Activated B cell treated with CpG ODN at 0.5 μM for 24 hours (primary cell): Measurements from ENCODE around the gene PRKCE. TPM values are rescaled to one million over a fixed set of nuclear protein-coding genes. Genes with fewer than 3 reads are reported as not detected.

Source experiments
- ATAC-seq: fragments of 200-7000 bp; cut with Tn5 transposase; one replicate; pipeline ENCODE4 v1.10.0; 2021; ENCODE audit warnings: low read depth, mild to moderate bottlenecking, moderate library complexity
- CTCF ChIA-PET: fragments of 350-600 bp; sonication (Branson Sonifier 250); formaldehyde crosslinking; loops from one replicate; lab custom pipeline; 2021; ENCODE audit warnings: antibody characterized with exemption; lab: Charles Lee
- POLR2A ChIA-PET: fragments of 350-600 bp; sonication (Branson Sonifier 250); formaldehyde crosslinking; loops from one replicate; lab custom pipeline; 2021; ENCODE audit warnings: antibody characterized with exemption; lab: Charles Lee
- DNase-seq: peaks from one replicate; pipeline ENCODE4 v3.0.0; 2022
- H3K27ac Mint-ChIP-seq: one replicate; pipeline ENCODE4 v1.8.0; 2020; ENCODE audit warnings: mixed read lengths
- H3K27me3 Mint-ChIP-seq: one replicate; pipeline ENCODE4 v1.8.0; 2021; ENCODE audit warnings: mixed read lengths
- H3K36me3 Mint-ChIP-seq: one replicate; pipeline ENCODE4 v1.8.0; 2021; ENCODE audit warnings: low read depth, mixed read lengths
- H3K4me1 Mint-ChIP-seq: one replicate; pipeline ENCODE4 v1.8.0; 2021; ENCODE audit warnings: mixed read lengths
- H3K4me3 Mint-ChIP-seq: one replicate; pipeline ENCODE4 v1.8.0; 2020; ENCODE audit warnings: mild to moderate bottlenecking, mixed read lengths
- H3K9me3 Mint-ChIP-seq: one replicate; pipeline ENCODE4 v1.8.0; 2020; ENCODE audit warnings: mixed read lengths
- intact Hi-C: fragments of 100-400 bp; cut with micrococcal nuclease; formaldehyde crosslinking; loops from one replicate; pipeline ENCODE4 v1.15.1; 2024
- total RNA-seq: library from RNA; stranded (reverse); gene quantifications from 2 replicates; pipeline ENCODE4 v1.2.3, GENCODE V29; 2022
- TF ChIP-seq, protein P1 (sequence below): fragments of 200-600 bp; IDR thresholded peaks from one replicate; pipeline ENCODE4 v1.8.0; 2022; ENCODE audit warnings: antibody characterized with exemption, mild to moderate bottlenecking

Gene PRKCE
- total RNA-seq, 1 donor from 2014 or later, result 53.8 TPM

- DNase-seq, result no peak
- Mint-ChIP-seq H3K27me3 (no peaks in the 10 kb centered on the region), H3K4me1 (peaks cover 56% of the 10 kb centered on the region), H3K36me3 (peaks cover 17% of the 10 kb centered on the region), H3K27ac (peak overlapping the region; percentile 89), H3K4me3 (no peak overlapping the region), H3K9me3 (no peaks in the 10 kb centered on the region)
- ATAC-seq, result no peak
- CTCF ChIA-PET, result interaction anchor here (0.8 to 2.0 kb wide), 2 partner anchors 54 to 80 kb away, joined by 3 to 6 read pairs; no protein-coding TSS in a partner anchor
- POLR2A ChIA-PET, result interaction anchor here (0.7 to 4.2 kb wide), 7 partner anchors 13 to 138 kb away, joined by 3 to 47 read pairs (median 5); partner anchors contain the start of gene PRKCE
- intact Hi-C loops, result no loop called here
- TF ChIP-seq, protein P1, sequence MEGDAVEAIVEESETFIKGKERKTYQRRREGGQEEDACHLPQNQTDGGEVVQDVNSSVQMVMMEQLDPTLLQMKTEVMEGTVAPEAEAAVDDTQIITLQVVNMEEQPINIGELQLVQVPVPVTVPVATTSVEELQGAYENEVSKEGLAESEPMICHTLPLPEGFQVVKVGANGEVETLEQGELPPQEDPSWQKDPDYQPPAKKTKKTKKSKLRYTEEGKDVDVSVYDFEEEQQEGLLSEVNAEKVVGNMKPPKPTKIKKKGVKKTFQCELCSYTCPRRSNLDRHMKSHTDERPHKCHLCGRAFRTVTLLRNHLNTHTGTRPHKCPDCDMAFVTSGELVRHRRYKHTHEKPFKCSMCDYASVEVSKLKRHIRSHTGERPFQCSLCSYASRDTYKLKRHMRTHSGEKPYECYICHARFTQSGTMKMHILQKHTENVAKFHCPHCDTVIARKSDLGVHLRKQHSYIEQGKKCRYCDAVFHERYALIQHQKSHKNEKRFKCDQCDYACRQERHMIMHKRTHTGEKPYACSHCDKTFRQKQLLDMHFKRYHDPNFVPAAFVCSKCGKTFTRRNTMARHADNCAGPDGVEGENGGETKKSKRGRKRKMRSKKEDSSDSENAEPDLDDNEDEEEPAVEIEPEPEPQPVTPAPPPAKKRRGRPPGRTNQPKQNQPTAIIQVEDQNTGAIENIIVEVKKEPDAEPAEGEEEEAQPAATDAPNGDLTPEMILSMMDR, result no peak
Measured at GRCh38 chr2:45698554-45698953, 47.1 kb downstream of the PRKCE start.

GRCh38 chr2:45699032-45699658 is 47.7 kb downstream of the PRKCE start:
- Mint-ChIP-seq H3K4me1 (peaks cover 61% of the 10 kb centered on the region), H3K4me3 (peak overlapping the region; percentile 57), H3K27ac (peak overlapping the region; percentile 89), H3K36me3 (peaks cover 20% of the 10 kb centered on the region), H3K9me3 (no peaks in the 10 kb centered on the region), H3K27me3 (no peaks in the 10 kb centered on the region)
- intact Hi-C loops, result loop anchor here (1.0 kb wide), 1 partner anchor 29 kb away; no protein-coding TSS in a partner anchor
- peak; percentile 61 for ATAC-seq
- ChIA-PET POLR2A (interaction anchor here (0.8 to 4.2 kb wide), 6 partner anchors 25 to 137 kb away, joined by 3 to 47 read pairs (median 6); partner anchors contain the start of gene PRKCE), CTCF (interaction anchor here (0.8 to 2.0 kb wide), 3 partner anchors 30 to 79 kb away, joined by 3 to 6 read pairs (median 3); no protein-coding TSS in a partner anchor)
- DNase-seq, result no peak
- TF ChIP-seq, protein P1, result no peak

- peaks cover 72% of the 10 kb centered on the region for H3K4me1 Mint-ChIP-seq
- H3K27ac Mint-ChIP-seq, result peak overlapping the region; percentile 89
- TF ChIP-seq, protein P1, result no peak
- ChIA-PET POLR2A (interaction anchor here (1.6 to 4.2 kb wide), 3 partner anchors 26 to 49 kb away, joined by 5 to 47 read pairs (median 27); partner anchors contain the start of gene PRKCE), CTCF (interaction anchor here (2.0 kb wide), 1 partner anchor 78 kb away, joined by 6 read pairs; no protein-coding TSS in a partner anchor)
- peak; percentile 53 for ATAC-seq
- intact Hi-C loops, result loop anchor here (1.0 kb wide), 1 partner anchor 19 kb away; no protein-coding TSS in a partner anchor
- H3K4me3 Mint-ChIP-seq, result peak overlapping the region; percentile 61
- peaks cover 25% of the 10 kb centered on the region for H3K36me3 Mint-ChIP-seq
- H3K27me3 Mint-ChIP-seq, result no peaks in the 10 kb centered on the region
- H3K9me3 Mint-ChIP-seq, result no peaks in the 10 kb centered on the region
- no peak for DNase-seq
Measured at GRCh38 chr2:45700407-45701013, 49.0 kb downstream of the PRKCE start.

DNA sequence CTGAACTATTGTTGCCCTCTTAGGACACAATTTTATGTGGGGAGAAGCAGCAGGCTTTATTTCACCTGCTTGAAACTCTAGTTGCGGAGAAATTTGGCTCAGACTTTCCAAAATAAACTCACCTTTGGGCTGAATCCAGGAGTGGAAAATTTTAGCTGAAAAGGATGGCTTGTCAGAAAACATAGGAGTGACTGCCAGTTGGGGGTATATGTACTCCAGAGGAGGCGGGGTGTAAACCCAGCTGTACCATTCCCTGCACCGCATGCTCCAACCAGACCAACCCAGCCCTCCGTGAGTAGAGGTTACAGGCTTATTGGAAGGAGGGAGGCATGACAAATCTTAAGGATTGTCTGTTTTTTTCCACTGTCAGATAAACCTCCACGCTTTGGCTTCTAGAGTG is 53.8 kb downstream of the PRKCE start:
- Mint-ChIP-seq H3K9me3 (peaks cover 2% of the 10 kb centered on the region), H3K27me3 (no peaks in the 10 kb centered on the region), H3K36me3 (peaks cover 53% of the 10 kb centered on the region), H3K27ac (no peak overlapping the region), H3K4me1 (peaks cover 35% of the 10 kb centered on the region), H3K4me3 (no peak overlapping the region)
- ChIA-PET POLR2A (interaction anchor here (0.6 kb wide), 2 partner anchors 9 to 17 kb away, joined by 3 read pairs; no protein-coding TSS in a partner anchor), CTCF (no interaction called here)
- intact Hi-C loops, result no loop called here
- ATAC-seq, result no peak
- TF ChIP-seq, protein P1, result no peak
- DNase-seq, result no peak

GRCh38 chr2:45706033-45706432 is 54.6 kb downstream of the PRKCE start:
- Mint-ChIP-seq H3K4me1 (peaks cover 27% of the 10 kb centered on the region), H3K27me3 (no peaks in the 10 kb centered on the region), H3K27ac (no peak overlapping the region), H3K36me3 (peaks cover 48% of the 10 kb centered on the region), H3K9me3 (peaks cover 2% of the 10 kb centered on the region), H3K4me3 (no peak overlapping the region)
- intact Hi-C loops, result no loop called here
- DNase-seq, result no peak
- CTCF ChIA-PET, result no interaction called here
- no peak for ATAC-seq
- TF ChIP-seq, protein P1, result no peak
- POLR2A ChIA-PET, result no interaction called here
